ENCODE measurements around the gene SPATA25.

Gene SPATA25

GRCh38 chr20:45893831-45894230, 6.4 kb upstream of the SPATA25 start:
- 100% methylated on average over 1 of the region's 4 CpGs for WGBS (ENCODE audit: insufficient coverage)
- H3K36me3 ChIP-seq (ENCODE audit: control insufficient read depth in 4 of 4, insufficient read depth in 4 of 4, low read length in 3 of 4), result peaks cover 9 to 54% (median 34%) of the 10 kb centered on the region in 4 experiments
- CTCF ChIA-PET, result interaction anchor here (0.8 to 5.8 kb wide), 2 partner anchors 12 to 25 kb away, joined by 3 to 30 read pairs; partner anchors contain the start of gene ZSWIM1

GRCh38 chr20:45892828-45893500, 5.5 kb upstream of the SPATA25 start:
- H3K9me3 ChIP-seq (ENCODE audit: control extremely low read depth in 1 of 5, control insufficient read depth in 4 of 5, insufficient read depth in 2 of 5, low read depth in 1 of 5, low read length in 4 of 5), result no peaks in the 10 kb centered on the region
- H3K36me3 ChIP-seq (ENCODE audit: control insufficient read depth in 4 of 4, insufficient read depth in 4 of 4, low read length in 3 of 4), result peaks cover 9 to 52% (median 30%) of the 10 kb centered on the region in 4 experiments
- POLR2A ChIA-PET, result no interaction called here
- H3K4me3 ChIP-seq (ENCODE audit: control insufficient read depth in 1 of 7, extremely low read depth in 1 of 7, insufficient read depth in 4 of 7, low read depth in 2 of 7, low read length in 6 of 7), result peak overlapping the region in 3 of 7 experiments; percentile 6 to 83 (median 19)
- H3K4me1 ChIP-seq (ENCODE audit: control extremely low read depth in 1 of 4, control insufficient read depth in 4 of 4, insufficient read depth in 4 of 4, low read length in 3 of 4), result peaks cover 8 to 46% (median 39%) of the 10 kb centered on the region in 4 experiments
- H3K27me3 ChIP-seq (replicated peaks in 2 of 5; ENCODE audit: control insufficient read depth in 4 of 5, insufficient read depth in 5 of 5, low read length in 4 of 5), result no peaks in the 10 kb centered on the region
- CTCF ChIA-PET, result interaction anchor here (0.9 to 5.8 kb wide), 7 partner anchors 9 to 94 kb away, joined by 3 to 30 read pairs (median 4); partner anchors contain the start of genes PCIF1 and ZSWIM1
- WGBS (ENCODE audit: insufficient coverage), result 78% methylated on average over 1 of the region's 4 CpGs
- no peak for DNase-seq
- no peak overlapping the region for H3K27ac ChIP-seq (ENCODE audit: insufficient read depth in 1 of 2, low read depth in 1 of 2, low read length in 2 of 2, poor library complexity in 1 of 2, severe bottlenecking in 2 of 2)

More at GRCh38 chr20:45893831-45894230, 6.4 kb upstream of the SPATA25 start:
- POLR2A ChIA-PET, result interaction anchor here (0.5 kb wide), 1 partner anchor 555 kb away, joined by 3 read pairs; no protein-coding TSS in a partner anchor
- no peak for DNase-seq
- Histone ChIP-seq H3K27me3 (replicated peaks in 2 of 5; ENCODE audit: control insufficient read depth in 4 of 5, insufficient read depth in 5 of 5, low read length in 4 of 5) (no peaks in the 10 kb centered on the region), H3K4me3 (ENCODE audit: control insufficient read depth in 1 of 7, extremely low read depth in 1 of 7, insufficient read depth in 4 of 7, low read depth in 2 of 7, low read length in 6 of 7) (no peak overlapping the region), H3K9me3 (ENCODE audit: control extremely low read depth in 1 of 5, control insufficient read depth in 4 of 5, insufficient read depth in 2 of 5, low read depth in 1 of 5, low read length in 4 of 5) (no peaks in the 10 kb centered on the region), H3K27ac (ENCODE audit: insufficient read depth in 1 of 2, low read depth in 1 of 2, low read length in 2 of 2, poor library complexity in 1 of 2, severe bottlenecking in 2 of 2) (no peak overlapping the region), H3K4me1 (ENCODE audit: control extremely low read depth in 1 of 4, control insufficient read depth in 4 of 4, insufficient read depth in 4 of 4, low read length in 3 of 4) (peaks cover 8 to 40% (median 36%) of the 10 kb centered on the region in 4 experiments)

- H3K27me3 ChIP-seq (replicated peaks in 2 of 5; ENCODE audit: control insufficient read depth in 4 of 5, insufficient read depth in 5 of 5, low read length in 4 of 5), result no peaks in the 10 kb centered on the region
- H3K36me3 ChIP-seq (ENCODE audit: control insufficient read depth in 4 of 4, insufficient read depth in 4 of 4, low read length in 3 of 4), result peaks cover 9 to 51% (median 30%) of the 10 kb centered on the region in 4 experiments
- POLR2A ChIA-PET, result no interaction called here
- peaks cover 8 to 46% (median 39%) of the 10 kb centered on the region in 4 experiments for H3K4me1 ChIP-seq (ENCODE audit: control extremely low read depth in 1 of 4, control insufficient read depth in 4 of 4, insufficient read depth in 4 of 4, low read length in 3 of 4)
- CTCF ChIA-PET, result interaction anchor here (0.5 to 5.8 kb wide), 9 partner anchors 10 to 93 kb away, joined by 3 to 30 read pairs (median 4); partner anchors contain the start of genes PCIF1 and ZSWIM1
- H3K27ac ChIP-seq (ENCODE audit: insufficient read depth in 1 of 2, low read depth in 1 of 2, low read length in 2 of 2, poor library complexity in 1 of 2, severe bottlenecking in 2 of 2), result peak overlapping the region; percentile 25 to 70
- 86% methylated on average over 9 of the region's 9 CpGs for WGBS (ENCODE audit: insufficient coverage)
- peak in 2 of 3 donors; percentile 20 to 37 for DNase-seq
- no peaks in the 10 kb centered on the region for H3K9me3 ChIP-seq (ENCODE audit: control extremely low read depth in 1 of 5, control insufficient read depth in 4 of 5, insufficient read depth in 2 of 5, low read depth in 1 of 5, low read length in 4 of 5)
- H3K4me3 ChIP-seq (ENCODE audit: control insufficient read depth in 1 of 7, extremely low read depth in 1 of 7, insufficient read depth in 4 of 7, low read depth in 2 of 7, low read length in 6 of 7), result peak overlapping the region in 6 of 7 experiments; percentile 71 to 86 (median 81)
Measured at GRCh38 chr20:45892049-45892825, 4.8 kb upstream of the SPATA25 start.

- no peaks in the 10 kb centered on the region for H3K9me3 ChIP-seq (ENCODE audit: control extremely low read depth in 1 of 5, control insufficient read depth in 4 of 5, insufficient read depth in 2 of 5, low read depth in 1 of 5, low read length in 4 of 5)
- no peaks in the 10 kb centered on the region for H3K27me3 ChIP-seq (replicated peaks in 2 of 5; ENCODE audit: control insufficient read depth in 4 of 5, insufficient read depth in 5 of 5, low read length in 4 of 5)
- ChIA-PET POLR2A (interaction anchor here (1.0 to 2.7 kb wide), 4 partner anchors 10 to 70 kb away, joined by 3 to 12 read pairs (median 7); partner anchors contain the start of genes PCIF1, PLTP and ZSWIM1), CTCF (interaction anchor here (0.5 to 5.8 kb wide), 13 partner anchors 10 to 91 kb away, joined by 3 to 30 read pairs (median 11); partner anchors contain the start of genes PLTP, ZNF335 and ZSWIM1)
- H3K27ac ChIP-seq (ENCODE audit: insufficient read depth in 1 of 2, low read depth in 1 of 2, low read length in 2 of 2, poor library complexity in 1 of 2, severe bottlenecking in 2 of 2), result peak within 1 kb of the TSS; percentile 25 to 70
- H3K4me1 ChIP-seq (ENCODE audit: control extremely low read depth in 1 of 4, control insufficient read depth in 4 of 4, insufficient read depth in 4 of 4, low read length in 3 of 4), result peaks cover 8 to 49% (median 41%) of the 10 kb centered on the region in 4 experiments
- H3K4me3 ChIP-seq (ENCODE audit: control insufficient read depth in 1 of 7, extremely low read depth in 1 of 7, insufficient read depth in 4 of 7, low read depth in 2 of 7, low read length in 6 of 7), result peak within 1 kb of the TSS; percentile 52 to 86 (median 80)
- peaks cover 7 to 53% (median 31%) of the 10 kb centered on the region in 4 experiments for H3K36me3 ChIP-seq (ENCODE audit: control insufficient read depth in 4 of 4, insufficient read depth in 4 of 4, low read length in 3 of 4)
- WGBS (ENCODE audit: insufficient coverage), result under 1% methylated on average over 58 of the region's 78 CpGs
- peak; percentile 74 to 81 (median 79) for DNase-seq
Measured at GRCh38 chr20:45890985-45891983, 3.9 kb upstream of the SPATA25 start, which contains the start of the genes CTSA and NEURL2. TSS of gene CTSA (plus strand) at chr20:45891335. CDS start at chr20:45891569, 234 bp downstream. TSS of gene NEURL2 (minus strand) at chr20:45891208. CDS start at chr20:45890991, 217 bp downstream.

GRCh38 chr20:45890077-45890984, 2.9 kb upstream of the SPATA25 start:
- H3K4me3 ChIP-seq (ENCODE audit: control insufficient read depth in 1 of 7, extremely low read depth in 1 of 7, insufficient read depth in 4 of 7, low read depth in 2 of 7, low read length in 6 of 7), result peak overlapping the region; percentile 52 to 86 (median 80)
- peaks cover 4 to 48% (median 30%) of the 10 kb centered on the region in 4 experiments for H3K36me3 ChIP-seq (ENCODE audit: control insufficient read depth in 4 of 4, insufficient read depth in 4 of 4, low read length in 3 of 4)
- no peaks in the 10 kb centered on the region for H3K27me3 ChIP-seq (replicated peaks in 2 of 5; ENCODE audit: control insufficient read depth in 4 of 5, insufficient read depth in 5 of 5, low read length in 4 of 5)
- ChIA-PET CTCF (interaction anchor here (0.8 to 5.8 kb wide), 19 partner anchors 8 to 91 kb away, joined by 3 to 30 read pairs (median 4); partner anchors contain the start of genes ACOT8, PLTP, ZNF335 and ZSWIM1), POLR2A (interaction anchor here (0.5 to 2.7 kb wide), 8 partner anchors 9 to 212 kb away, joined by 3 to 12 read pairs (median 4); partner anchors contain the start of genes PCIF1, PLTP and ZSWIM1)
- peak; percentile 70 to 82 (median 81) for DNase-seq
- H3K4me1 ChIP-seq (ENCODE audit: control extremely low read depth in 1 of 4, control insufficient read depth in 4 of 4, insufficient read depth in 4 of 4, low read length in 3 of 4), result peaks cover 10 to 58% (median 47%) of the 10 kb centered on the region in 4 experiments
- WGBS (ENCODE audit: insufficient coverage), result under 1% methylated on average over 69 of the region's 79 CpGs
- H3K9me3 ChIP-seq (ENCODE audit: control extremely low read depth in 1 of 5, control insufficient read depth in 4 of 5, insufficient read depth in 2 of 5, low read depth in 1 of 5, low read length in 4 of 5), result no peaks in the 10 kb centered on the region
- H3K27ac ChIP-seq (ENCODE audit: insufficient read depth in 1 of 2, low read depth in 1 of 2, low read length in 2 of 2, poor library complexity in 1 of 2, severe bottlenecking in 2 of 2), result peak overlapping the region in 1 of 2 experiments; percentile 70

All from common myeloid progenitor, CD34-positive (primary cell).